IMR-90 (cell line): ENCODE measurements around the gene SRPK2. TPM values are rescaled to one million over a fixed set of nuclear protein-coding genes. Genes with fewer than 3 reads are reported as not detected.

ENCODE experiments used
- ATAC-seq: fragments of 200-7000 bp; cut with Tn5 transposase; 2 replicates; pipeline ENCODE4 v1.9.1; 2020; ENCODE audit warnings: low read depth, mild to moderate bottlenecking, moderate library complexity
- BruUV-seq: library from RNA; stranded (reverse); fragments of 400-500 nt; replicated peaks from 2 replicates; lab custom pipeline; 2021; lab: Mats Ljungman, UMichigan
- CTCF ChIA-PET: fragments of 300-600 bp; formaldehyde crosslinking; extraction: SDS; loops from one replicate; lab custom pipeline; 2021; ENCODE audit warnings: antibody characterized with exemption; lab: Yijun Ruan, JAX
- POLR2A ChIA-PET: fragments of 300-600 bp; sonication (Branson Sonifier 250); formaldehyde crosslinking; loops from one replicate; lab custom pipeline; 2022; ENCODE audit warnings: antibody characterized with exemption; ENCODE audit not compliant: unreplicated experiment; lab: Charles Lee
- DNase-seq: peaks from one replicate; pipeline ENCODE4 v3.0.0; 2013
- H2AFZ ChIP-seq: replicated peaks from 2 replicates; pipeline ENCODE3; 2013; ENCODE audit warnings: low read length, mild to moderate bottlenecking; ENCODE audit not compliant: poor library complexity
- H2AK5ac ChIP-seq: 2 replicates; pipeline ENCODE4 v1.6.1; 2013; ENCODE audit warnings: low read depth, low read length, inconsistent platforms
- H2AK9ac ChIP-seq: replicated peaks from 2 replicates; pipeline ENCODE3; 2013; ENCODE audit warnings: mild to moderate bottlenecking, low read depth, low read length, moderate library complexity; ENCODE audit not compliant: poor library complexity
- H2BK120ac ChIP-seq: 2 replicates; pipeline ENCODE4 v1.6.1; 2013; ENCODE audit warnings: low read depth, low read length, inconsistent platforms
- H2BK15ac ChIP-seq: 3 replicates; pipeline ENCODE4 v1.6.1; 2013; ENCODE audit warnings: low read depth, low read length, inconsistent platforms
- H2BK20ac ChIP-seq: 2 replicates; pipeline ENCODE4 v1.6.1; 2013; ENCODE audit warnings: low read depth, mild to moderate bottlenecking, inconsistent platforms, low read length, moderate library complexity
- H2BK5ac ChIP-seq: 2 replicates; pipeline ENCODE4 v1.6.1; 2013; ENCODE audit warnings: mild to moderate bottlenecking, low read depth, low read length, inconsistent platforms; ENCODE audit not compliant: poor library complexity, severe bottlenecking
- H3K14ac ChIP-seq: replicated peaks from 2 replicates; pipeline ENCODE4 v1.6.1; 2013; ENCODE audit warnings: low read depth, low read length, inconsistent platforms
- H3K18ac ChIP-seq: 2 replicates; pipeline ENCODE4 v1.6.1; 2013; ENCODE audit warnings: low read depth, low read length, control low read depth
- H3K23ac ChIP-seq: 2 replicates; pipeline ENCODE4 v1.6.1; 2013; ENCODE audit warnings: low read depth, low read length, inconsistent platforms
- H3K27ac ChIP-seq: 2 replicates; pipeline ENCODE4 v1.5.1; 2013; ENCODE audit warnings: mild to moderate bottlenecking, control low read depth, low read length; ENCODE audit not compliant: insufficient read depth
- H3K27me3 ChIP-seq: 2 replicates; pipeline ENCODE4 v1.6.1; 2013; ENCODE audit warnings: low read length; ENCODE audit not compliant: control insufficient read depth, insufficient read depth
- H3K36me3 ChIP-seq: 2 replicates; pipeline ENCODE4 v1.6.1; 2013; ENCODE audit warnings: low read length, mixed read lengths; ENCODE audit not compliant: control insufficient read depth, insufficient read depth
- H3K4ac ChIP-seq: 2 replicates; pipeline ENCODE4 v1.6.1; 2013; ENCODE audit warnings: low read depth, low read length, inconsistent platforms
- H3K4me1 ChIP-seq: 2 replicates; pipeline ENCODE4 v1.6.1; 2013; ENCODE audit warnings: low read length, mixed read lengths; ENCODE audit not compliant: control insufficient read depth, insufficient read depth
- H3K4me2 ChIP-seq: 2 replicates; pipeline ENCODE4 v1.6.1; 2013; ENCODE audit warnings: low read depth, mild to moderate bottlenecking, control low read depth, low read length, moderate library complexity
- H3K4me3 ChIP-seq: 2 replicates; pipeline ENCODE4 v1.5.1; 2013; ENCODE audit warnings: low read depth, mild to moderate bottlenecking, control low read depth, low read length, moderate library complexity; ENCODE audit not compliant: insufficient read depth
- H3K56ac ChIP-seq: 2 replicates; pipeline ENCODE4 v1.6.1; 2013; ENCODE audit warnings: low read length, inconsistent platforms; ENCODE audit not compliant: insufficient read depth; ENCODE audit errors: extremely low read depth
- H3K79me1 ChIP-seq, 2 experiments: 2 replicates each; pipeline ENCODE4 v1.6.1; 2013; ENCODE audit warnings: low read length in 2 of 2, inconsistent platforms in 1 of 2, low read depth in 1 of 2
- H3K9ac ChIP-seq: 2 replicates; pipeline ENCODE4 v1.6.1; 2013; ENCODE audit warnings: low read depth, low read length, control low read depth
- H3K9me1 ChIP-seq: 2 replicates; pipeline ENCODE4 v1.6.1; 2013; ENCODE audit warnings: low read length, inconsistent platforms; ENCODE audit not compliant: insufficient read depth
- H3K9me3 ChIP-seq: 2 replicates; pipeline ENCODE4 v1.6.1; 2013; ENCODE audit warnings: low read length; ENCODE audit not compliant: control insufficient read depth, insufficient read depth
- H4K20me1 ChIP-seq: 2 replicates; pipeline ENCODE4 v1.6.1; 2013; ENCODE audit warnings: low read length, inconsistent platforms; ENCODE audit not compliant: insufficient read depth
- H4K5ac ChIP-seq: 2 replicates; pipeline ENCODE4 v1.6.1; 2013; ENCODE audit warnings: mild to moderate bottlenecking, low read depth, low read length, control low read depth
- H4K8ac ChIP-seq, 2 experiments: 2 replicates each; pipeline ENCODE4 v1.6.1; 2013; ENCODE audit warnings: low read depth in 2 of 2, low read length in 2 of 2, control low read depth in 1 of 2, inconsistent platforms in 1 of 2
- H4K91ac ChIP-seq: 2 replicates; pipeline ENCODE4 v1.6.1; 2013; ENCODE audit warnings: low read depth, low read length, inconsistent platforms; ENCODE audit not compliant: insufficient read depth
- BHLHE40 ChIP-seq: fragments of 150-350 bp; IDR thresholded peaks from 2 replicates; pipeline ENCODE4 v1.6.1; 2016; ENCODE audit warnings: mild to moderate bottlenecking, low read depth, low read length
- CEBPB ChIP-seq: IDR thresholded peaks from 2 replicates; pipeline ENCODE4 v1.6.1; 2012; ENCODE audit warnings: low read depth, low read length, improper control_type of control experiment
- CHD1 ChIP-seq: IDR thresholded peaks from 2 replicates; pipeline ENCODE4 v1.6.1; 2012; ENCODE audit warnings: low read depth, low read length, improper control_type of control experiment
- FOS ChIP-seq: fragments of 150-350 bp; IDR thresholded peaks from 2 replicates; pipeline ENCODE4 v1.6.1; 2016; ENCODE audit warnings: low read depth, low read length
- MAFK ChIP-seq: IDR thresholded peaks from 2 replicates; pipeline ENCODE4 v1.6.1; 2012; ENCODE audit warnings: low read depth, low read length, improper control_type of control experiment
- MAZ ChIP-seq: IDR thresholded peaks from 2 replicates; pipeline ENCODE4 v1.6.1; 2012; ENCODE audit warnings: low read depth, mild to moderate bottlenecking, low read length, improper control_type of control experiment, moderate library complexity, borderline replicate concordance
- MXI1 ChIP-seq: IDR thresholded peaks from 2 replicates; pipeline ENCODE4 v1.6.1; 2012; ENCODE audit warnings: low read depth, mild to moderate bottlenecking, low read length, moderate library complexity, borderline replicate concordance
- NFE2L2 ChIP-seq: fragments of 150-350 bp; IDR thresholded peaks from 2 replicates; pipeline ENCODE4 v1.6.1; 2016; ENCODE audit warnings: low read depth, mild to moderate bottlenecking, low read length
- POLR2A ChIP-seq: IDR thresholded peaks from 2 replicates; pipeline ENCODE4 v1.6.1; 2012; ENCODE audit warnings: mild to moderate bottlenecking, low read depth, low read length
- RAD21 ChIP-seq: IDR thresholded peaks from 2 replicates; pipeline ENCODE4 v1.6.1; 2012; ENCODE audit warnings: low read length, improper control_type of control experiment
- RCOR1 ChIP-seq: IDR thresholded peaks from 2 replicates; pipeline ENCODE4 v1.6.1; 2012; ENCODE audit warnings: mild to moderate bottlenecking, low read length, improper control_type of control experiment; ENCODE audit not compliant: insufficient replicate concordance
- RFX5 ChIP-seq: IDR thresholded peaks from 2 replicates; pipeline ENCODE4 v1.8.0; 2012; ENCODE audit warnings: low read depth, mild to moderate bottlenecking, low read length, moderate library complexity
- SMC3 ChIP-seq: fragments of 150-350 bp; IDR thresholded peaks from 2 replicates; pipeline ENCODE4 v1.6.1; 2016; ENCODE audit warnings: low read depth, mild to moderate bottlenecking, antibody characterized with exemption, low read length, moderate library complexity
- WGBS, 2 experiments: methylation state at CpG; one replicate each; pipeline versions ENCODE4 v1.1.5 to v1.1.7; 2013; ENCODE audit warnings: missing lambda C conversion rate in 2 of 2; ENCODE audit not compliant: insufficient read length in 1 of 2; ENCODE audit errors: extremely low coverage in 2 of 2; 5-methylcytosine and 5-hydroxymethylcytosine counted together
- dilution Hi-C: fragments of 300-500 bp; cut with HindIII; formaldehyde crosslinking; loops from one replicate; pipeline ENCODE4 v1.14.3; 2018; ENCODE audit warnings: low sequenced_read_pairs; ENCODE audit not compliant: unreplicated experiment
- in situ Hi-C: fragments of 300-500 bp; cut with MboI; formaldehyde crosslinking; loops from 3 replicates; pipeline ENCODE4 v1.14.3; 2019; ENCODE audit warnings: low sequenced_read_pairs, inconsistent platforms, mixed read lengths
- intact Hi-C: fragments of 100-400 bp; cut with micrococcal nuclease; formaldehyde crosslinking; loops from 2 replicates; pipeline ENCODE4 v1.10.0; 2022
- polyA plus RNA-seq, 3 experiments: library from polyadenylated mRNA; depleted of rRNA; stranded (reverse); fragments of >200 nt; gene quantifications; 2 replicates each; pipeline ENCODE4 v1.2.3, GENCODE V29; 2012; ENCODE audit warnings: low replicate concordance in 1 of 3
- total RNA-seq: library from RNA; depleted of rRNA; stranded (reverse); fragments of >200 nt; gene quantifications from 2 replicates; pipeline ENCODE4 v1.2.3, GENCODE V29; 2012
- TF ChIP-seq, protein P1 (sequence below): fragments of 150-350 bp; IDR thresholded peaks from 2 replicates; pipeline ENCODE4 v1.6.1; 2017; ENCODE audit warnings: mild to moderate bottlenecking, antibody characterized with exemption, low read length, low read depth
- TF ChIP-seq, protein P2 (sequence below): conservative IDR thresholded peaks from 2 replicates; pipeline ENCODE4 v1.5.1; 2012; ENCODE audit warnings: mild to moderate bottlenecking, low read depth, low read length, improper control_type of control experiment
- TF ChIP-seq, protein P3 (sequence below): fragments of 150-350 bp; IDR thresholded peaks from 2 replicates; pipeline ENCODE4 v1.6.1; 2016; ENCODE audit warnings: low read depth, mild to moderate bottlenecking, low read length, moderate library complexity, borderline replicate concordance

Gene SRPK2
- total and polyA plus RNA-seq, 2 of the 4 experiments (the other 2 are of a cell fraction): 13.2 to 33.0 TPM

DNA sequence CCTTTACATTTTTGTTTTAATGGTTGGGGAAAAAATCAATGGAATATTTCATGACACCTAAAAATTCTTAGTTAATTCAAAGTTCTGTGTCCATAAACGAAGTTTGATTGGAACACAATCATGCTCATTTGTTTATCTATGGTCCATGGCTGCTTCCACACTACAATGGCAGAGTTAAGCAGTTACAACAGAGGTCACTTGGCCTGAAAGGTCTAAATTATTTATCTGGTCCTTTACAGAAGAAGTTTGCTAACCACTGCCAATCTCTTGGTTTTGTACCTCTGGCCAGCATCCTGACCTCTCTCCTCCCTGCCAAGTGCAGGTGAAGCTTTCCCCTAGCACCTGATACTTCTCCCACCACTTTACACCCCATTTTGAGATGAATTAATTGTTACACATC lies 61.5 kb downstream of the SRPK2 start:
- H2BK20ac ChIP-seq: no peak overlapping the region
- no peak overlapping the region for H2AK5ac ChIP-seq
- dilution Hi-C loops: no loop called here
- no peaks in the 10 kb centered on the region for H3K27me3 ChIP-seq
- no peak overlapping the region for H3K14ac ChIP-seq
- peaks cover 7% of the 10 kb centered on the region; the same call in 1 of the 2 replicates for H3K9me1 ChIP-seq
- H2AFZ ChIP-seq: no peak overlapping the region
- H3K4me1 ChIP-seq: no peaks in the 10 kb centered on the region
- ChIA-PET CTCF (no interaction called here), POLR2A (no interaction called here)
- no peak overlapping the region for H4K8ac ChIP-seq
- no peak overlapping the region for H3K9ac ChIP-seq
- WGBS, 2 experiments: 100% methylated on average over 1 of the region's 1 CpG; no CpG with 5 or more reads in 1 of the 2 experiments
- no peak overlapping the region for H3K4me2 ChIP-seq
- BruUV-seq: TSS peak; percentile 13
- H3K4me3 ChIP-seq: no peak overlapping the region
- no peak for ATAC-seq
- in situ Hi-C loops: loop anchor here (25.0 kb wide), 1 partner anchor 190 kb away; no protein-coding TSS in a partner anchor
- H4K5ac ChIP-seq: no peak overlapping the region
- no peak for DNase-seq
- H3K4ac ChIP-seq: no peak overlapping the region
- H3K79me1 ChIP-seq: peaks cover 30 to 79% of the 10 kb centered on the region in 2 experiments
- H4K20me1 ChIP-seq: peaks cover 55% of the 10 kb centered on the region
- H3K56ac ChIP-seq: no peak overlapping the region
- no peaks in the 10 kb centered on the region for H3K36me3 ChIP-seq
- H2AK9ac ChIP-seq: no peak overlapping the region
- no peak overlapping the region for H3K27ac ChIP-seq
- intact Hi-C loops: no loop called here
- no peak overlapping the region for H3K18ac ChIP-seq
- no peak overlapping the region for H2BK5ac ChIP-seq
- no peak overlapping the region for H3K23ac ChIP-seq
- no peak overlapping the region for H2BK15ac ChIP-seq
- no peak overlapping the region for H2BK120ac ChIP-seq
- TF ChIP-seq NFE2L2 (no peak), MAZ (no peak), RAD21 (no peak), RFX5 (no peak), POLR2A (no peak), MAFK (no peak), MXI1 (no peak), CHD1 (no peak), CEBPB (no peak), FOS (no peak), SMC3 (no peak), RCOR1 (no peak), BHLHE40 (no peak)
- TF ChIP-seq, protein P1, sequence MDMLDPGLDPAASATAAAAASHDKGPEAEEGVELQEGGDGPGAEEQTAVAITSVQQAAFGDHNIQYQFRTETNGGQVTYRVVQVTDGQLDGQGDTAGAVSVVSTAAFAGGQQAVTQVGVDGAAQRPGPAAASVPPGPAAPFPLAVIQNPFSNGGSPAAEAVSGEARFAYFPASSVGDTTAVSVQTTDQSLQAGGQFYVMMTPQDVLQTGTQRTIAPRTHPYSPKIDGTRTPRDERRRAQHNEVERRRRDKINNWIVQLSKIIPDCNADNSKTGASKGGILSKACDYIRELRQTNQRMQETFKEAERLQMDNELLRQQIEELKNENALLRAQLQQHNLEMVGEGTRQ: no peak
- TF ChIP-seq, protein P2, sequence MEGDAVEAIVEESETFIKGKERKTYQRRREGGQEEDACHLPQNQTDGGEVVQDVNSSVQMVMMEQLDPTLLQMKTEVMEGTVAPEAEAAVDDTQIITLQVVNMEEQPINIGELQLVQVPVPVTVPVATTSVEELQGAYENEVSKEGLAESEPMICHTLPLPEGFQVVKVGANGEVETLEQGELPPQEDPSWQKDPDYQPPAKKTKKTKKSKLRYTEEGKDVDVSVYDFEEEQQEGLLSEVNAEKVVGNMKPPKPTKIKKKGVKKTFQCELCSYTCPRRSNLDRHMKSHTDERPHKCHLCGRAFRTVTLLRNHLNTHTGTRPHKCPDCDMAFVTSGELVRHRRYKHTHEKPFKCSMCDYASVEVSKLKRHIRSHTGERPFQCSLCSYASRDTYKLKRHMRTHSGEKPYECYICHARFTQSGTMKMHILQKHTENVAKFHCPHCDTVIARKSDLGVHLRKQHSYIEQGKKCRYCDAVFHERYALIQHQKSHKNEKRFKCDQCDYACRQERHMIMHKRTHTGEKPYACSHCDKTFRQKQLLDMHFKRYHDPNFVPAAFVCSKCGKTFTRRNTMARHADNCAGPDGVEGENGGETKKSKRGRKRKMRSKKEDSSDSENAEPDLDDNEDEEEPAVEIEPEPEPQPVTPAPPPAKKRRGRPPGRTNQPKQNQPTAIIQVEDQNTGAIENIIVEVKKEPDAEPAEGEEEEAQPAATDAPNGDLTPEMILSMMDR: no peak
- TF ChIP-seq, protein P3, sequence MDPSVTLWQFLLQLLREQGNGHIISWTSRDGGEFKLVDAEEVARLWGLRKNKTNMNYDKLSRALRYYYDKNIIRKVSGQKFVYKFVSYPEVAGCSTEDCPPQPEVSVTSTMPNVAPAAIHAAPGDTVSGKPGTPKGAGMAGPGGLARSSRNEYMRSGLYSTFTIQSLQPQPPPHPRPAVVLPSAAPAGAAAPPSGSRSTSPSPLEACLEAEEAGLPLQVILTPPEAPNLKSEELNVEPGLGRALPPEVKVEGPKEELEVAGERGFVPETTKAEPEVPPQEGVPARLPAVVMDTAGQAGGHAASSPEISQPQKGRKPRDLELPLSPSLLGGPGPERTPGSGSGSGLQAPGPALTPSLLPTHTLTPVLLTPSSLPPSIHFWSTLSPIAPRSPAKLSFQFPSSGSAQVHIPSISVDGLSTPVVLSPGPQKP: no peak
- H3K9me3 ChIP-seq: no peaks in the 10 kb centered on the region
- no peak overlapping the region for H4K91ac ChIP-seq
